ENCODE measurements around the gene MSH2. TPM values are rescaled to one million over a fixed set of nuclear protein-coding genes. Genes with fewer than 3 reads are reported as not detected.
A peak's percentile ranks its signal among the peaks of the same experiment; 100 is the strongest.
"Not testable (repeated sequence)": the region's sequence is repeated elsewhere in the genome, so short reads cannot be mapped to it uniquely, and the experiment has no call there.

MSH2 gene
- total RNA-seq, 1 experiment from 2014 or later = 55.3 TPM

GRCh38 chr2:47359375-47359868 lies 43.5 kb upstream of the MSH2 start:
- TF ChIP-seq CTCF (IDR thresholded peaks at IDR 0.05; ENCODE audit: unreplicated experiment) = no peak
- intact Hi-C loops (cut with micrococcal nuclease; ENCODE audit: unreplicated experiment) = no loop called here
- no peaks in the 10 kb centered on the region for H3K9me3 Mint-ChIP-seq (ENCODE audit: low read depth, unreplicated experiment)
- no TSS peak for BruUV-seq (replicated peaks)
- H3K4me1 Mint-ChIP-seq (ENCODE audit: low read depth, unreplicated experiment) = peaks cover 34% of the 10 kb centered on the region
- CTCF ChIA-PET = interaction anchor here (1.1 kb wide), 1 partner anchor 14 kb away, joined by 3 read pairs; no protein-coding TSS in a partner anchor
- no peak overlapping the region for H3K27ac Mint-ChIP-seq (ENCODE audit: unreplicated experiment)
- no peak for DNase-seq
- H3K27me3 Mint-ChIP-seq (ENCODE audit: unreplicated experiment) = no peaks in the 10 kb centered on the region
- H3K4me3 Mint-ChIP-seq (ENCODE audit: low read depth, unreplicated experiment) = no peak overlapping the region
- no peaks in the 10 kb centered on the region for H3K36me3 Mint-ChIP-seq (ENCODE audit: insufficient read depth, unreplicated experiment)

GRCh38 chr2:47360283-47360682 lies 42.7 kb upstream of the MSH2 start:
- H3K4me3 Mint-ChIP-seq (ENCODE audit: low read depth, unreplicated experiment) = no peak overlapping the region
- peaks cover 29% of the 10 kb centered on the region for H3K4me1 Mint-ChIP-seq (ENCODE audit: low read depth, unreplicated experiment)
- intact Hi-C loops (cut with micrococcal nuclease; ENCODE audit: unreplicated experiment) = no loop called here
- no peaks in the 10 kb centered on the region for H3K9me3 Mint-ChIP-seq (ENCODE audit: low read depth, unreplicated experiment)
- H3K27ac Mint-ChIP-seq (ENCODE audit: unreplicated experiment) = no peak overlapping the region
- no peaks in the 10 kb centered on the region for H3K36me3 Mint-ChIP-seq (ENCODE audit: insufficient read depth, unreplicated experiment)
- DNase-seq = no peak
- BruUV-seq (replicated peaks) = no TSS peak
- TF ChIP-seq CTCF (IDR thresholded peaks at IDR 0.05; ENCODE audit: unreplicated experiment) = no peak
- CTCF ChIA-PET = no interaction called here
- H3K27me3 Mint-ChIP-seq (ENCODE audit: unreplicated experiment) = no peaks in the 10 kb centered on the region

GRCh38 chr2:47360927-47361326 lies 42.0 kb upstream of the MSH2 start:
- Mint-ChIP-seq H3K27ac (ENCODE audit: unreplicated experiment) (peak overlapping the region; percentile 0), H3K9me3 (ENCODE audit: low read depth, unreplicated experiment) (no peaks in the 10 kb centered on the region), H3K4me1 (ENCODE audit: low read depth, unreplicated experiment) (peaks cover 29% of the 10 kb centered on the region), H3K36me3 (ENCODE audit: insufficient read depth, unreplicated experiment) (no peaks in the 10 kb centered on the region), H3K4me3 (ENCODE audit: low read depth, unreplicated experiment) (no peak overlapping the region), H3K27me3 (ENCODE audit: unreplicated experiment) (no peaks in the 10 kb centered on the region)
- BruUV-seq (replicated peaks) = no TSS peak
- TF ChIP-seq CTCF (IDR thresholded peaks at IDR 0.05; ENCODE audit: unreplicated experiment) = no peak
- peak; percentile 30 for DNase-seq
- CTCF ChIA-PET = interaction anchor here (0.6 kb wide), 1 partner anchor 16 kb away, joined by 3 read pairs; no protein-coding TSS in a partner anchor
- intact Hi-C loops (cut with micrococcal nuclease; ENCODE audit: unreplicated experiment) = no loop called here

GRCh38 chr2:47361505-47362229 lies 41.3 kb upstream of the MSH2 start:
- DNase-seq; BruUV-seq (replicated peaks); H3K27me3 Mint-ChIP-seq (ENCODE audit: unreplicated experiment); H3K36me3 Mint-ChIP-seq (ENCODE audit: insufficient read depth, unreplicated experiment); H3K4me3 Mint-ChIP-seq (ENCODE audit: low read depth, unreplicated experiment); intact Hi-C loops (cut with micrococcal nuclease; ENCODE audit: unreplicated experiment); H3K9me3 Mint-ChIP-seq (ENCODE audit: low read depth, unreplicated experiment): not testable (repeated sequence)
- CTCF ChIA-PET = interaction anchor here (0.6 kb wide), 1 partner anchor 17 kb away, joined by 3 read pairs; no protein-coding TSS in a partner anchor
- Mint-ChIP-seq H3K4me1 (ENCODE audit: low read depth, unreplicated experiment) (peaks cover 23% of the 10 kb centered on the region), H3K27ac (ENCODE audit: unreplicated experiment) (peak overlapping the region; percentile 0)

- BruUV-seq (replicated peaks) = no TSS peak
- Mint-ChIP-seq H3K9me3 (ENCODE audit: low read depth, unreplicated experiment) (no peaks in the 10 kb centered on the region), H3K36me3 (ENCODE audit: insufficient read depth, unreplicated experiment) (peaks cover 87% of the 10 kb centered on the region), H3K4me3 (ENCODE audit: low read depth, unreplicated experiment) (peak overlapping the region; percentile 29), H3K4me1 (ENCODE audit: low read depth, unreplicated experiment) (peaks cover 7% of the 10 kb centered on the region), H3K27ac (ENCODE audit: unreplicated experiment) (no peak overlapping the region), H3K27me3 (ENCODE audit: unreplicated experiment) (no peaks in the 10 kb centered on the region)
- peak; percentile 47 for DNase-seq
- intact Hi-C loops (cut with micrococcal nuclease; ENCODE audit: unreplicated experiment) = loop anchor here (1.0 to 2.0 kb wide), 3 partner anchors 29 to 38 kb away; no protein-coding TSS in a partner anchor
- CTCF ChIA-PET = interaction anchor here (0.6 to 3.1 kb wide), 4 partner anchors 10 to 294 kb away, joined by 3 to 20 read pairs (median 5); no protein-coding TSS in a partner anchor
- no peak for TF ChIP-seq CTCF (IDR thresholded peaks at IDR 0.05; ENCODE audit: unreplicated experiment)
These were observed 29.2 kb upstream of the MSH2 start for GRCh38 chr2:47373747-47374146.

All from Calu3 (cell line).